Osteoblast (primary cell): ENCODE measurements around the gene SPATS1. TPM values are rescaled to one million over a fixed set of nuclear protein-coding genes. Genes with fewer than 3 reads are reported as not detected.

Source experiments
- DNase-seq: peaks from one replicate; pipeline ENCODE4 v3.0.0; 2011; ENCODE audit warnings: low spot score, mixed read lengths; ENCODE audit not compliant: insufficient read length; ENCODE audit errors: missing footprints
- H2AFZ ChIP-seq: 2 replicates; pipeline ENCODE4 v1.6.0; 2011; ENCODE audit warnings: mild to moderate bottlenecking, low read length
- H3K27ac ChIP-seq: 2 replicates; pipeline ENCODE4 v1.5.1; 2011; ENCODE audit warnings: mild to moderate bottlenecking, low read depth, low read length, moderate library complexity
- H3K27me3 ChIP-seq: 2 replicates; pipeline ENCODE4 v1.6.0; 2012; ENCODE audit warnings: mild to moderate bottlenecking, control low read depth, inconsistent platforms, low read length, moderate library complexity; ENCODE audit not compliant: insufficient read depth
- H3K36me3 ChIP-seq: 2 replicates; pipeline ENCODE4 v1.5.1; 2011; ENCODE audit warnings: mild to moderate bottlenecking, low read length, control low read depth, moderate library complexity; ENCODE audit not compliant: insufficient read depth
- H3K4me1 ChIP-seq: 2 replicates; pipeline ENCODE4 v1.5.1; 2011; ENCODE audit warnings: mild to moderate bottlenecking, low read length, control low read depth, moderate library complexity; ENCODE audit not compliant: insufficient read depth
- H3K4me2 ChIP-seq: 2 replicates; pipeline ENCODE4 v1.6.0; 2011; ENCODE audit warnings: mild to moderate bottlenecking, low read length; ENCODE audit not compliant: insufficient read depth
- H3K4me3 ChIP-seq: fragments of 200-600 bp; sonication (generic); 3 replicates; pipeline ENCODE4 v1.5.1; 2012; ENCODE audit warnings: mild to moderate bottlenecking, low read length, inconsistent platforms; ENCODE audit not compliant: insufficient read depth
- H3K79me2 ChIP-seq: 2 replicates; pipeline ENCODE4 v1.6.0; 2012; ENCODE audit warnings: mild to moderate bottlenecking, low read length, control low read depth, inconsistent platforms; ENCODE audit not compliant: insufficient read depth
- H3K9me3 ChIP-seq: 2 replicates; pipeline ENCODE4 v1.5.1; 2011; ENCODE audit warnings: low read depth, low read length, control low read depth
- H4K20me1 ChIP-seq: 2 replicates; pipeline ENCODE4 v1.6.0; 2012; ENCODE audit warnings: mild to moderate bottlenecking, low read length, control low read depth; ENCODE audit not compliant: insufficient read depth
- total RNA-seq: library from RNA; depleted of rRNA; stranded (reverse); fragments of >200 nt; gene quantifications from 2 replicates; pipeline ENCODE4 v1.2.3, GENCODE V29; 2012
- TF ChIP-seq, protein P1 (sequence below): IDR thresholded peaks from 2 replicates; pipeline ENCODE4 v1.5.1; 2011; ENCODE audit warnings: mild to moderate bottlenecking, low read depth, low read length, moderate library complexity; ENCODE audit errors: extremely low read depth

SPATS1 gene
- total RNA-seq, 1 donor, result not detected

DNA sequence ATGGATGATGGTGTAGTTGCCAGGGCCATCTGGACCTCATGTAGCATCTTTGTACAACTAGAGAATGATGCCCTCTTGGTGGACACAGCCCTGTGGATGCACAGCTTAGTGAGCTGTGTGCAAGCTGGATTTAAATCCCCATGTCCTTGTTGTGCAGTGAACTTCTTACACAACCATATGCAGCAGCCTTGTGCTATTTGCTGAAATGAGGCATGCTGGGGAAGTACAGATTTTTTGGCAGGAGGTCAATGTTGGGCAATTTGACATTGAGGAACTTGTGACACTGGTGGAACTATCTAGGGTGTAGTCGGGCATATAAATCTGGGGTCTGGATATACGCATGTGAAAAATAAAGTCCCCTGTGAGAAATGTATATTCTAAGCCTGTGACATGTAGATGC lies 39.3 kb downstream of the SPATS1 start:
- H3K4me3 ChIP-seq, result no peak overlapping the region

DNA sequence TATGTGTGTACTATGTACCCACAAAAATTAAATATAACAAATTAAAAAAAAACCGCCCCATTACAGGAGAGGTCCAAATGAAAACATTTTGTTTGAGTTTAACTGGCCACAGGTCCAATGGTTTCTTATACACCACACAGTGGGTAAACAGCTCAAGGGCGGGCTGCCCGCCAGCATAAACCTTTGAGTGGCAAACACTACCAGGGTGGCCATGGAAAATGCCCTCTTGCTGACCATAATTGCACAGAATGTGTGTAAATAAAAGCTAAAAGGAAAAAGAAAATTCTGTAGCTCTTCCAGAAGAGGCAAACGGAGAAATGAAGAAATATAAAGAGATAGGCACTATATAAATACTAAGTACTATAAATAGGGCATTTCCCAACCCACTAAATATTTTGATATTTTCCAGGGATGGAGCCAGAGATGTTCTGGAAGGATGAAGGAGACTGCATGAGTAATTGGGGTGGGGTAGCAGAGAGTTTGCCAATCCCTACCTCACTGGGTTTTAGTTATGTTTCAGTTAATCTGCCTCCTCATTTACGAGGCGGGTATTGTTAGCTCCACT lies 44.0 kb downstream of the SPATS1 start:
- Histone ChIP-seq H3K27me3 (no peaks in the 10 kb centered on the region), H3K79me2 (peaks cover 33% of the 10 kb centered on the region), H3K27ac (peak overlapping the region; percentile 95), H3K9me3 (no peaks in the 10 kb centered on the region), H3K36me3 (no peaks in the 10 kb centered on the region), H2AFZ (peak overlapping the region; percentile 99), H3K4me2 (peak overlapping the region; percentile 98), H3K4me3 (peak overlapping the region; percentile 98), H4K20me1 (peaks cover 19% of the 10 kb centered on the region), H3K4me1 (peaks cover 28% of the 10 kb centered on the region)
- DNase-seq, result peak; percentile 42
- TF ChIP-seq, protein P1, sequence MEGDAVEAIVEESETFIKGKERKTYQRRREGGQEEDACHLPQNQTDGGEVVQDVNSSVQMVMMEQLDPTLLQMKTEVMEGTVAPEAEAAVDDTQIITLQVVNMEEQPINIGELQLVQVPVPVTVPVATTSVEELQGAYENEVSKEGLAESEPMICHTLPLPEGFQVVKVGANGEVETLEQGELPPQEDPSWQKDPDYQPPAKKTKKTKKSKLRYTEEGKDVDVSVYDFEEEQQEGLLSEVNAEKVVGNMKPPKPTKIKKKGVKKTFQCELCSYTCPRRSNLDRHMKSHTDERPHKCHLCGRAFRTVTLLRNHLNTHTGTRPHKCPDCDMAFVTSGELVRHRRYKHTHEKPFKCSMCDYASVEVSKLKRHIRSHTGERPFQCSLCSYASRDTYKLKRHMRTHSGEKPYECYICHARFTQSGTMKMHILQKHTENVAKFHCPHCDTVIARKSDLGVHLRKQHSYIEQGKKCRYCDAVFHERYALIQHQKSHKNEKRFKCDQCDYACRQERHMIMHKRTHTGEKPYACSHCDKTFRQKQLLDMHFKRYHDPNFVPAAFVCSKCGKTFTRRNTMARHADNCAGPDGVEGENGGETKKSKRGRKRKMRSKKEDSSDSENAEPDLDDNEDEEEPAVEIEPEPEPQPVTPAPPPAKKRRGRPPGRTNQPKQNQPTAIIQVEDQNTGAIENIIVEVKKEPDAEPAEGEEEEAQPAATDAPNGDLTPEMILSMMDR, result no peak

More for the DNA sequence above, 39.3 kb downstream of the SPATS1 start:
- Histone ChIP-seq H3K4me2 (no peak overlapping the region), H3K27me3 (peaks cover 7% of the 10 kb centered on the region), H3K36me3 (no peaks in the 10 kb centered on the region), H3K27ac (no peak overlapping the region), H4K20me1 (no peaks in the 10 kb centered on the region), H3K4me1 (peaks cover 8% of the 10 kb centered on the region), H3K79me2 (no peaks in the 10 kb centered on the region), H3K9me3 (no peaks in the 10 kb centered on the region), H2AFZ (no peak overlapping the region)
- no peak for DNase-seq
- TF ChIP-seq, protein P1, result no peak

DNA sequence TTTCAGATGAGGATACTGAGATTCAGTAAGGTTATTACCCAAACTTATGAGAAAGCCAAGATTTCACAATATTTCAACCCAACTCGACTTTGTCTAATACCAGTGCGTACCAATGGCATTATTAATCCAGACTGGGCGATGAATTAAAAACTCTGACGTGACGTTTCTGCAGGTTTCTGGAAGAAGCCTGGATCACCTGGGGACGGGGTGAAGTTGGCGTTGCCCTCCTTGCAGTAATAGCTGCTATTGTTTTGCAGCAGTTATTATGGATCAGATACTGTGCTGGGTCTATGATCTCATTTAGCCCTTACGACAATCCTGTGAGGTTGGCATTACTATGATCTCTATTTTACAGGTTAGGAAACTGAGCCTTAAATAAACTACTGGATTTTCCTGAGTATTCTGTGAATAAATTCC lies 44.5 kb downstream of the SPATS1 start:
- Histone ChIP-seq H3K4me1 (peaks cover 28% of the 10 kb centered on the region), H3K9me3 (no peaks in the 10 kb centered on the region), H3K79me2 (peaks cover 38% of the 10 kb centered on the region), H3K4me3 (peak overlapping the region; percentile 98), H4K20me1 (peaks cover 20% of the 10 kb centered on the region), H3K27ac (peak overlapping the region; percentile 95), H3K27me3 (no peaks in the 10 kb centered on the region), H3K4me2 (peak overlapping the region; percentile 98), H2AFZ (peak overlapping the region; percentile 99), H3K36me3 (no peaks in the 10 kb centered on the region)
- TF ChIP-seq, protein P1, result no peak
- peak; percentile 62 for DNase-seq

DNA sequence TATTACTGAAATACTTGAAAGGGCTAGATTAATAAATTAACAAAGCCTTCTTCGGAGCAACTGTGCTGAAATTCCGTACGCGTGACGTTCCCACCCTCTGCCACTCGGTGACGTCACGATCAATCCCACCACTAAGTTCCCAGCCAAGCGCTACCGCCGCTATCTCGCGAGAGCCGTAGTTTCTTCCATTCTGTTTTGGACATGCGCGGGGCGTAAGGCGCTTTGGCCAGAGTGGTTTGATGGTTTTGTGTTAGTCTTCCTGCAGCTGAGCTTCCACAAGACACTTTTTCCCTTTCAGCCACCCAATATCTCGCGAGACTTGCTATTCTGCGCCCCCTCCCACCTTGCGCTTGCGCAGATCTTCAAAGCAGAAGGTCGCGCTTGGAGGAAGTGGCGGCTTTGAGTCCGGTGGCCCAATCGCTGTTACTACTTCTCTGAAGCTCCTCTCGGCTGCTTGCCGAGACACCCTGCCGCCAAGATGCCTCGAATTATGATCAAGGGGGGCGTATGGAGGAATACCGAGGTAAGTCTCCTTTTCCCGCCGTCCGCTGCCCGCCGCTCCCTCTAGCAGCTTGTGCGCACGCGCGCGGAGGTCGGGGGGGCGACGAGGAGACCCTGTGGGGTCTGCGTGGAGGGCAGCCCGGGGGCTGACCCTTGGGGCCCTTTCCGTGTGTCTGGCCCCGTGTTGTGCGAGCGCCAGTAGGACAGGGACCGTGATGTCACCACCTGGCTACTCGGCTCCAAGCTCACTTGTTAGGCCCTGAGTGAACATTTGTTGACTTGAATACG lies 45.1 kb downstream of the SPATS1 start, which contains the start of gene CDC5L:
Gene CDC5L, plus strand, starts transcription at position 361 of the 789 bp plus-strand sequence. Its CDS starts 118 bp downstream, at position 479.
- peak within 1 kb of the TSS; percentile 98 for H3K4me3 ChIP-seq
- H3K79me2 ChIP-seq, result peaks cover 40% of the 10 kb centered on the region
- peak within 1 kb of the TSS; percentile 95 for H3K27ac ChIP-seq
- DNase-seq, result peak; percentile 93
- H3K27me3 ChIP-seq, result no peaks in the 10 kb centered on the region
- H3K9me3 ChIP-seq, result no peaks in the 10 kb centered on the region
- peak within 1 kb of the TSS; percentile 99 for H2AFZ ChIP-seq
- peaks cover 20% of the 10 kb centered on the region for H4K20me1 ChIP-seq
- peaks cover 28% of the 10 kb centered on the region for H3K4me1 ChIP-seq
- H3K4me2 ChIP-seq, result peak within 1 kb of the TSS; percentile 98
- peaks cover 4% of the 10 kb centered on the region for H3K36me3 ChIP-seq
- TF ChIP-seq, protein P1, result no peak
